Eye (tissue), 1 donor: ENCODE results near the gene PRICKLE1.
A peak's percentile ranks its signal among the peaks of the same experiment; 100 is the strongest.

Source experiments
- DNase-seq: peaks from one replicate; pipeline ENCODE4 v3.0.0-alpha.2; 2015

The PRICKLE1 gene

DNA sequence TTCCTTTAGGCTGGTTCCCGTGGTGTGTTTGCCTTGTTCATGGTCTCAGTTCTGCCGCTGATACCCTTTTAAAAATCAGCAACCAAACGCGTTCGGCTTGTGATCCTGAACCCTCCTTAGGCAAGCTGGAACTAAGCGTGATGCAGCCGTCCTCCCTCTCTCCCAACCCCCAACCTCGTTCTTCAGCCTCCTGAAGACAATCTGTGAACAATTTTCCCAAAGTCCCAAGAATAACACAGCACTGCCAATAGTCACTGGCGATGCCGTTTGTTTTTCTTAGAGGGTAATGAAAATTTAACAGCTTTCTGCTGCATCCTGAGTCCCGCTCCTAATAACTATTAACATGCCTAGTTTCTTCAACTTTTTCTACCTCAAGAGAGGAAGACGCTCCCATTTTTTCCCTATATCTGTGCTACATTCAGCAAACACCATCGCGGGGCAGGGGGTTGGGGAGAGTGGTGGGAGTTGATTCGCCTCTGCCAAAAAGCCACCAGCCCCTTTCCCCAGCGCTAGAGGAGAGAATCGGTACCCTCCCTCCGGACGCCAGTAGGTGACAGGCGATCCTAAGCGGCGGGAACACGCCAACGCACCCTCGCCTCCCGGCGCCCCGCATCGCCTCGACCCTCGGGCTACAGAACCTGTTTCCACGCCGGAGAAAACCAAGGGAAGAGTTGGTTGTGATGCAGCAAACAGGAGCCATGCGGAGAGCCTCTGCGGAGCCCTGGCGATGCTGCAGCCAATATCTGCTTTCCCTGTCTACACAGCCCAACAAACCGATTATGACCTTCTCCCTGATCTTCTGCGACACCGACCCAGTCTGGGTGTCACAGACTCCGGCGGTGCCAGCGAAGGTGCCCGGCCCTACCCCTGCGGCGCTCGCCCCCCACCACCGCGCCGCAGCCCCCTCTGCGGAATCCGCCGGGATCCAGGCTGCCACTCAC is 752 bp downstream of the PRICKLE1 start:
- peak; percentile 86 for DNase-seq

DNA sequence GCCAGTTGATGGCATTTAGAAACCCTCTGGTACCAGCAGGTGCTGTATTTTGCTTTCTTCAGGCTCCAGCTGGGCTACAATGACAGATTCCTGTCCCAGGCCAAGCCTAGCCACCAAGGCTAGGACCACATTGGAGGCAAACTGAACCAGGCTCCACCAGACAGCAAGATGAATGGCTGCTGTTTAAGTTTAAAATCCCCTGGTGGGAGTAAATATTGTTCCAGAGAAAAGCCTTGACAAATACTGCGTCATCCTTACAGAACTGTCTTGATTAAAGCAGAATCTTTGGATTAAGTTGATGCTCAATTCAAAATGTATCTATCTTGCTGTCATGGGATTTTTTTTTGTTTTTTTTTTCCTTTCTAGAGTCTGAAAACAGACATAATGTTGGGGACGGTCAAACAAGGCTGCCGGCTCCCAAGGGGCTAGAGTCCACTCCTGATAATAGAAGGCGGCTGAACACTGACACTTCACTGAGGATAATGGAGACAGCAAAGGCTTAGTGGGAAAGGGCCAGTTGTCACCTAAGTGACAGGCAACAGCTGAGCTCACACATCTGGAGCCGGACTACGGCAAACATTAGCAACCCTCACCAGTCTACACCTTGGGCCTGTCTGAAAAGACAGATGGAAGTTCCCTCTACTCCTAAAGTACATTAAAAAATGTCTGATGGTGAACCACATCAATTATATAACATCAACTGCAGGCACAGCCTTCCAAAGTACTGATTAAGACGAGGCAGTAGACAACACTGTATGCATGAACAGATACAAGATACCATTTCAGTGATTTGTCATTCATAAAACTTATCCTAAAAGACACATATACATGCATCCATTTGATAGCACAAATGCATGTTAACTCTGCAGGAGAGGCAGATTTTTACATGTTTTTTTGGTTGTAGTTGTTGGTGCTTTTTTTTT is 1.7 kb downstream of the PRICKLE1 start:
- peak; percentile 71 for DNase-seq

DNA sequence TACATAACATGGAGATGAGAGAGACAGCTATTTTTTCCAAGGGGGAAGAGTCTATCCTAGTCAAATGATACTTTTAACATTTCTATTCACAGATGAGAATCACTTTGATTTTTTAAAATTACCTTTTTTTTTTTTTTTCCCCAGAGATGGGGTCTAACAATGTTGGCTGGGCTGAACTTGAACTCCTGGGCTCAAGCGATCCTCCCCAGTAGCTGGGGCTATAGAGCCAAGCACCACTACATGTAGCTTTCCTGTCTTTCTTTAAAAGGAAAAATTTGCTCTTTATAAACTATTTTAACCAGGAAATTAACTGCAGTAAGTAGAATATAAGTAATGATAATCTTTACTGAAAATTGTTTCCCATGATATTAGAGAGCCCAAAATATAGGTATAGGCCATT is 3.3 kb downstream of the PRICKLE1 start:
- DNase-seq, result no peak

DNA sequence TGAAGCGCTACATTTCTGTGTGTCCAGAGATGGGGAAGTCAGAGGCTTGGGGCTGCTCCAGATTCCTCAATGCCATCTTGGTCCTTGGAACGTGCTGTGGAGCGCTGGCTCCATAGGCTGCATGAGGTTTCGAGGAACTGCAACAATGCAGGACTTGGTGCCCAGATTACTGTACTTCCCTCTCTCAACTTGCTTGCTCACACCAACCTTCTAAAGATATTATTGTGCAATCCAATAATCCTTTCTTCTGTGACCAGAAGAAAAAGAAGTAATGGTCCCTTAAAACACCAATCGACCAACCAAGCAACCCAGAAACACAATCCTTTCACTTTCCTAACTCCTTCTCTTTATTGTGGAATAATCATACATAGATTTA is 3.7 kb downstream of the PRICKLE1 start:
- no peak for DNase-seq

DNA sequence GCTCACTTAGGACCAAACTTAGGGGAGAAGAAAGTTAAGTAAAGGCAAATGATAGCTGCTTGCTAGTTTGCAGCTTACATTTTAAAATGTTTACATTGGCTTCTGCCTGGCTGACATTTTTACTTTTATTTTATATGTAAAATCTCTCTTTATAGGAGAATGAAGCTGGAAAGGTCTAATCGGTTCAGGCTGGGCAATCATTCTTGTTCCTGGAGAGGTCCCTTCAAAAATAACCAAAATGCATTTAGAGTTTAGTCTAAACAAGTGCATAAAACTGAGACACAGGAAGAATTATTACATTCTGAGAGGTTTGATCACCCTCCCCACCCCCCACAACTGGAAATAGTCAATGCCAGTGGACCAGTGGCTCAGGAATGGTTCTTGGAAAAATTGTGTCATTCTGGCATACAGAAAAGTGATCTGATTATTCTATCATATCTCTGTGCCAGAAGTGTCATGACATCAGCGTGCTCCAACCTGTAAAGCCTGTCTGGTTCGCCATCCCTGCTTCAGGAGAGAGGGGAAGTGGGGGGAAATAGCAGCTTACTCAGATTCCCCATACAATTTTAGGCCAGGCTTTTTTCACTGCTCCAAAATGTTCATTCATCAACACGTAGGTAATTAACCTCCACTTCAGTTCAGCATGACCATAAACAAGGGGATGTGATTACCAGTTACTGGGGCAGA is 4.2 kb downstream of the PRICKLE1 start:
- no peak for DNase-seq

DNA sequence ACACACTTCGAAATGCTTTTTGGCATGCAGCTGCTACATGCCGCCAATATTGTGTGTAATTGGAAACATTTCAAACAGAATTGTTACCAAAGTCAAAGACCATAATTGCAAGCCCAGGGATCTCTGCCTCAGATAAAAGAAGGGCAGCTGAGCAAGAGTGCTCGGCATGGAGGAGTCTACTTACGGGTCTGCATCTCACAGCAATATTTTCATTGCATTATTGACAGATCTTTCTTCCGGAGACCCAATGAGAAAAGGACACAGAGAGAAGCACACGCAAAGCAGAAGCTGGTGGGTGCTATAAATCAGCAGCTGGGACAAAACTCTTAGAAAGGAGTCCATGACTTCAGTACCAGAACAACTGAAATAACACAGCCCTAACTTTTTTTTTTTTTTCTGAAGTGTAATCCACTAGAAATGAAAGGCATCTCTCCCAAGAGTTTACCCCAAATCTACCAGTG is 4.9 kb downstream of the PRICKLE1 start:
- no peak for DNase-seq

DNA sequence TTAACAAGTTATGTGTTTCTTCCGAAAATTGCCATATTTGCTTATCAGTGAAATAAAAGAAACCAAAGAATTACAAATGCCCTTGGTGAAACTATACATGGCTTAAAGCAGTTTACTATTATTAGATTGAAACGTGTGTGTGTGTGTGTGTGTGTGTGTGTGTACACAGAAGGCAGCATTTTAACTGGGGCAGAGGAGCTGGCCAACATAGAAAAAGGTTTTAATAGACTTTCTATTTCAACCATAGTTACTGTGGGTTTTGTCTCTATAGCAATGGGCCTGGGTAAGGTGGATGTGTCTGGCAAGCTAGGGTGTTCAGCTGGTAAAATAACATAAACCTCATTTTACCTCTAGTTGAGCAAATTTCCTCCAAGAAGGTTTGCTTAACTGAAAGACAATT is 6.5 kb downstream of the PRICKLE1 start:
- no peak for DNase-seq

DNA sequence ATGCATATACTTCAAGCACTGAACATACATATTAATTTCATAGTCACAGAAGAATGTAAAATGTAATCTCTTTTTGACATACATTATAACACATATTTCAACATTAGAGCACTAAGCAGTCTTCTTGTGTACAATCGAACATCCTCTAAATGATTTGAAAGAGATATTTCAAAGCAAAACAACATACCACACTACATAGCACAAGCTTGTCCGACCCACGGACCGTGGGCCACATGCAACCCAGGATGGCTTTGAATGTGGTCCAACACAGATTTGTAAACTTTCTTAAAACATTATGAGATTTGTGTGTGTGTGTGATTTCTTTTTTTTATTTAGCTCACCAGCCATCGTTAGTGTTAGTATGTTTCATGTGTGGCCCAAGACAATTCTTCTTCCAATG is 7.0 kb downstream of the PRICKLE1 start:
- DNase-seq, result no peak

DNA sequence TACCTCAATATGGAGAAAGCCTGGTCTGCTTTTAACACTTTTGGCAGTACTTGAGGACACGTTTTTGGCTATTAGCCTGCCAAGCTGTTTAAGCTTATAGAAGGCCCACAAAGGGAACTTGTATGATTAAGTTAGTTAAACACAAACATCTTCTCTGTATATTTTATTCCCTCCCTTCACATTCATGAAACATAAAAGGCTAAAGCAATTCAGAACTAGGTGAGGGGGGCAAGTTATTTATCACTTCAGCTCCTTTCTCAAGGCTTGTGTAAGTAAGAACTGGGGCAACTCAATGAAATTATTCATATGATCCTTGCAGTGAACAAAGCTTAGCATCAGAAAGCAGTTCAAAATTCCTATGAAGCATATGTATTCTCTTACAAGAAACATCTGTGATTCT is 7.5 kb downstream of the PRICKLE1 start:
- DNase-seq, result peak; percentile 81

DNA sequence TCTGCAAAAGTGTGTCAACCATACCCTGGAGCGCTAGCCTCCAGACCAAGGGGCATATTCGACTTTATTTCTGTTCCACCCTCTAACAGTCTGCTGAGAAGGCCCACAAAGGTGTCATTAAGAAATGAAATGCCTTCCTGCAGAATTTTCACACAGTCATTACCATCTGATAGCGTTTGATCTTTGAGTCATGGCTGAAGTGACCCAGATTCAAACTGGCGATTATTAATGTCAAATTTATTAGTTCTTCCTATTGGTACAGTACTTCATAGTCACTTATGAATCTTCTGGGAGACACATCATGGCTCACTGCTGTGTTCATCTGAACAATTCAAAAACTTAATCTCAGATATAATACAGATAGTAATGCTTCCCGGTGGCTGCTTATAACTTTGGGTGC is 13.2 kb downstream of the PRICKLE1 start:
- DNase-seq, result no peak

DNA sequence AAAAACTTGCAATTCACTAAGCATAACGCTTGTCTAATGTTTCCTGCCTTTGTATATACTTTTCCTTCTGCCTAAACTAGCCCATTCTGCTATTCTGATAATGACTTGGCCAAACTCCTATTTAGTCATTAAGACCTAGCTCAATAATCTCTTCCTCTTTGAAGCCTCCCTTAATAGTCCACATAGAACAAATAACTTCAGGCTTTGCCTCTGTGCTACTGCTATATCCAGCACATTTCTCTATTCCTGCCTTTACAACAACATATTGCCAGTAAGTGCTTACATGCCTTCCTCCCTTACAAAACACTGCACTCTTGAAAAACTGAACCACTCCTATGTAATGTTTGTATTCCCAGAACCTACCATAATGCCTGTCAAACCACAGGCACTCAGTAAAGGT is 13.8 kb downstream of the PRICKLE1 start:
- DNase-seq, result no peak

DNA sequence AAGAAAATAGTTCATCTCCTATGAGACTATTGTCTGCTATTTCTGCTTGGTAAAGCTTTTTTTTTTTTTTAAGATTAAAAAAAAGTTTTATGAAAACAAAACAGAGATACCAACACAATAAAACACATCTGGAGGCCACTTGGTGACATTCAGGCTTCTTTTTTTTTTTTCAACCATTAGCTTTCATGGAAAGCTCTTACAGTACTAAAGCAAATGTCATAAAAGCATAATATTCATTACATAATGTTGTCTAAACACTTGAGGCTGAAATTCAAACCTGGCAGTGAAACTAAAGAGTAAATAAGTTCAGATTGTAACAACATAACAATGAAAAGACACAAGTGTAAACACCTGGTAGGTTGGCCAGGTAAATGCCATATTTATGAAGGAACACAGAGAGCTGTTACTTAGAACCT is 14.7 kb downstream of the PRICKLE1 start:
- DNase-seq, result no peak

DNA sequence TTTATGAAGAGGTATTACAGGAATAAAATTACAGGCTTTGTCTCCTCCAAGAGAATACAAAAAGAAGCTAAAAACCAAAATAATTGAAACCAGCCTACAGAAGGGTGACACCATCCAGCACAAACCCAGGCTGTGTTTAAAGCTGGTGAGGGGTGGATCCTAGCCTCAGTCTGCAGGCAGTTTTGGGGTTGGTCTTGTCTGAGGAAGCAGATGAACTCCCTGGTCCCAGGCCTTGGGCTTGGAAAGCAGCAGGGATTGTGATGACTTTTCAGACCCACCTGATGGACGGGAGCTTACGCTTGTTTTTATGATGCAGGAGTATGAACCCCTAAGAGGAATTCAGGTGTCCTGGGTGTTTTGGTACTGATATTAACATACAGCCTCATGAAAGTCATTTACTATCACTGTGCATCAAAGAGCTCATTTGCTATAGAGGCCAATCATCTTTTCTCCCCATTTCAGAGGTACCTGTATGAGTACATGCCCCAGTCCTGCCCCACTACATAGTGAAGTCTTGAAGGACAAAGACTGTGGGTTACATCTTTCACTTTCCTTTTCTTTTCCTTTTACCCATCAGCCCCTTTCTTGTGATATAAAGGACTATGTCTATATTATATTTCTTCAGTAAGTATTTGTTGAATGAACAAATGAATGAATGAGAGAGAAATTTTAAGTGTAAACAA is 18.1 kb downstream of the PRICKLE1 start:
- DNase-seq, result no peak

DNA sequence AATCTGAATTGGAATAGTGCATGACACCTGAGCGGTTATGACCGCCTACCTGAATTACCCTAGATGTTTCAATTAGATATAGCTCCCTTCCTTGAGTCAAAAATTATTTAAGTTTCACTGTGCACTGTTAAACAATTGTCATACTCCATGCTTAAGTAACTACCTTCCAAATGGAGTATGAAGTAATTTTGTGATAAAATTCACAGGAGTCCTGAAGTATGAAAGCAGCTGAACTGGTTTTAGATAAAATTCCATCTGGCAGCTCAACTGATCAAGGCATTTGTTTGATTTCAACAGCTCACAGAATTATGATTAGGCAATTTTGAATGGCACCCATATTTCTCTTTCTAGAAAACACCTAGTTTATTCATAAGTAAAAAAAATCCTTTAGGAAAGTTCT is 19.5 kb downstream of the PRICKLE1 start:
- no peak for DNase-seq

DNA sequence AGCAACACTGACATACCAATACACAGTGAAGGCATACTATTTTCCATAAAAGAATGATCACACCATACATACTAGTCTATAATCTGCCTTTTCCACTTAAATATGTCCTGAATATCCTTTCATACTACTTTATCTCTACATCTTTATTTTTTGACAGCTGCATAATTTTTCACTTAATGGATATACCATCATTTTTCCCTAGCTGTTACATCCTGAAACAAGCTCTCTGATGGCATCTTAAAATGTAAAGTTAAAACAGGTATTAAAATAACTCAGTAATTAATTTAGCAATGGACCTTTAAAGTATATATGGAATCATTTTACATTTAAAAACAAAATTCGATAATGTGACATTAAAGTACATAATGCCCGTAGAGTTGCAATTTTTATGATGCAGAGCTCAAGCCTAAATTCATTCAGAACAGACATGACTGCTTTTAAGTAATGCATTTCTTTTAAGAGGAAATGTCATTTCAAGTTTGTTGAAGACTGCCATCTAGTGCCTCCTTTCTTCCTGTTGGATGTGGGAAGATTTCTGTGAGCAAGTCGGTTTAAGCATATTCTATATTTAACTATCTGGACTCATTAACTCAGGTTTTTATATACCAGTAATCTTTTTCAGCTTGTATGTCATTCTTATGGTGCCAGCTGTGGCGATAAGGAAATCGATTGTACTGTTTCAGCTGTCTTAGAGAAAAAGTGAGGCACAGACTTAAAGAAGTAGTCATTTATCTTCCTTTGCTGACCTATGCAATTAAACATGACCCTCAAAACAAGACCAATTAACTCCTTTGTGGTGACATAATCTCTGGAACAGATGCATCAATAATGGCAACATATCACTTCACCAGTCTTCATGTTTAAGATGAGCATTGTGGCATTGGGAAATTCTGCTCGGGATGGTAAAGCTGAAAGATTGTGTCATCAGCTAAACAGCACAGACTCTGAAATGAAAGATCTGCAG is 20.3 kb downstream of the PRICKLE1 start:
- DNase-seq, result peak; percentile 74

DNA sequence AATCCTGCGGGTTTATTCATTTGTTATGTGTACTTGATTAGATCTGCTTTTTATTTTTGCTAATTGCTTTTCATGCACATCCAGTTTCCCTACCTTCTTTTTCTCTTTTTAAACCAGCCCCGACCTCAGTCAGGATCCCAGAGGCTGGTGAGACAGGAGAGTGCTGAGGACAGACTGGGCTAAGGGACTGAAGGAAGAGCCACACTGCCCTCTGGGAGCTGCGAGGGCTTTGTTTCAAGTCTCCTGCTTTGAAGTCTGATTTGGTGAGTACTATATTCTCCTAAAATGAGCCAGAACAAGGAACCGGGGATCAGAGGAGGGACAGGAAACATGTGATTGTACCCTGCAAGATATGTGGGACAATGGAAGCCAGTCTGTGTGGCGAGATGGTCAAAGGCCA is 23.9 kb downstream of the PRICKLE1 start:
- DNase-seq, result no peak

DNA sequence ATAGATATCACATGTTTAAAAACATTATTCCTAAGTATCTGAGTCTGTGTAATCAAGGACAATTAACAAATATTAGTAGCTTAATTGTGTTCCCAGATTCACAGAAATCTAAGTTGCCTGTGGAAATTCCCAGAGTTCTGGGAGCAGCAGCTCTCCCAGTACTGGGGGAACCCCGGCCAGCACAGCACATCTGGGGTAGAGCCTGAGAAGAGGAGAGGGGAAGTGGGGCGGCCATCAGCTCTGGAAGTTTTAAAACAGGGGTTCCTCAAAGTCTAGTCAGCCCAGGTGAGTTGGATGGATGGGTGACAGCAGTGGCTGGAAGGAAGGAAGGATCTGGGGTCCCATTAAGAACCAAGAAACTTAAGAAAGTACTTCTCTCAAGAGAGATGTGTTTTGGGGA is 24.6 kb downstream of the PRICKLE1 start:
- DNase-seq, result no peak

DNA sequence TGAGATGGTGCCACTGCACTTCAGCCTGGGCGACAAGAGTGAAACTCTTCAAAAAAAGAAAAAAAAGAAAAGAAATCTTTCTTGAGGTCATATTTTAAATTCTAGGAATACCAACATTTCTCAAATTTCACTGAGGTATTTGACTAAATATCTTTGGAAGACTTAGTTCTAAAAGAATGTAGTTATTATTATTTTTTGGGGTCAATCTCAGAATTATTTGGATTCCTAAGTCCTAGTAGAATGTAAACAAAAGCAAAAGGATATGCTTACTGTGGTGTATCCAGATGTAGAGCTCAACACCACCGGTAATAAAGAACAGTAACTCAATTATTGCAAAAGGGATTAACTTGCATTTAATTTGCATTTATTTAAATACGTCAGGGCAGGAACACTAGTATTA is 25.0 kb downstream of the PRICKLE1 start:
- no peak for DNase-seq

DNA sequence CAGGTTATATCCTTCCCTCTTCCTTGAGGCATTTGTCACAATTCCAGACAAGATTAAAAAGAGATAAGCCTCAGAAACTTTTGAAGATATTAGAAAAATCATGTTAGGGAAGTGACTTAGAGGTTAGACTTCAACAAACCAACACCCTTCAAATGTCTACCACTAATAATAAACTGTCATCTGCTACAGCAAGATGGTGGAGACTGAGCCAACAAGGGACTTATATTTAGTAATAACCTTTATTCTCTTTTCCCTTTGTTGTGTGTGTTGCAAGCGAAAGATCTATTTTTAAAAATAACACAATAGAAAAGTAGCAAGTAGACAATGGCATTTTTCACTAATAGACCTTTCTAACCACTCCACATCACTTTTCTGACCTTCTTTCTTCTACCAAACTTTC is 28.6 kb downstream of the PRICKLE1 start:
- DNase-seq, result no peak

DNA sequence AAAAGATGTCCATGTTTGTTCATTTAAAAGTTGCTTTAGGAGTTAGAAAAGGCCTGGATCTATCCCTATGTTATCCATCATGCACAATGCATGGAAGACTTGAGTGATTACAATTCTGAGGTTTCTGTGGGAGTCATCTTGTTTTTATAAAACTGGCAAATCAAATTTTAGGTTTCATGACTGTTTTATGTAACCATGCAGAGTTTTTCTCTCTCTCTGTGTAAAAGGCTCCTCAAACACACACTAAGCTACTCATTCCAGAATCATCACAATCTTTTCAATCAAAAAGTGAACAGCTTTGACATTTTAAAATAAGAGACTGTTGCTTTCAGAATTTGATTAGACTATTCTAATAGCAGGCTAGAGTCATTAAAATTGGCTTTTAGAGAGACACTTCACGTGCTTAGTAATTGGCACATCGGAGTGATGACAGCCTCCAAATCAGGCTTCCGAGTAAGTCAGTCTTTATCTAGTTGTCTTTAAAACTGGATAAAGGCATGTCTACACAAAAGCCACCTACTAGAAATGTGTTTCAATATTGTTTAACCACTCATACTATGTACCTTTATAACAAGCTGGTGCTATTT is 31.9 kb downstream of the PRICKLE1 start:
- DNase-seq, result no peak

DNA sequence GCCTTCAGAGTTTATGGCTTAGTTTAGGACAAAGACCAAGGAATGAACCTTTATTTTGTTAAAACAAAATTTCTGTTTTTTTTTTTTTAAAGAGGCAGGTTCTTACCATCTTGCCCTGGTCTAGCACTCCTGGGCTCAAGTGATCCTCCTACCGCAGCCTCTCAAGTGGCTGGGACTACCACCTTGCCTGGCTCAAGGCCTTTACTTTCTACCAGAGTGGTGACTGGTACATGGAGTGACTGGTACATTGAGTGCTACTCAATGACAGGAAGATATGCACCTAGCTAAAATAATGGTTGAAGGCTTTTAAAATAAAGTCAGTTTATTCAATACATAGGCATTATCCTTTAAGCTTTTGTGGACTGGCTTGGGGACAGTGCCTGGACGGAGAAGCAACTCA is 32.6 kb downstream of the PRICKLE1 start:
- DNase-seq, result no peak
